Mucosa of rectum (tissue), 2 donors: ENCODE measurements around the gene TSEN54.

Experiments used
- H3K27ac ChIP-seq, 2 donors: one replicate each; pipeline ENCODE4 v1.7.0; 2013; ENCODE audit warnings: inconsistent platforms in 2 of 2, low read depth in 2 of 2, low read length in 2 of 2
- H3K27me3 ChIP-seq, 2 donors: one replicate each; pipeline ENCODE4 v1.7.0; 2013; ENCODE audit warnings: low read length in 2 of 2; ENCODE audit not compliant: control insufficient read depth in 2 of 2, insufficient read depth in 2 of 2
- H3K36me3 ChIP-seq, 2 donors: one replicate each; pipeline ENCODE4 v1.7.0; 2013; ENCODE audit warnings: low read length in 2 of 2; ENCODE audit not compliant: control insufficient read depth in 2 of 2, insufficient read depth in 2 of 2
- H3K4me1 ChIP-seq, 2 donors: one replicate each; pipeline ENCODE4 v1.7.0; 2013; ENCODE audit warnings: low read length in 2 of 2, mild to moderate bottlenecking in 1 of 2; ENCODE audit not compliant: control insufficient read depth in 2 of 2, insufficient read depth in 2 of 2
- H3K4me3 ChIP-seq, 2 donors: one replicate each; pipeline ENCODE4 v1.7.0; 2013; ENCODE audit warnings: low read length in 2 of 2
- H3K9ac ChIP-seq, 2 donors: one replicate each; pipeline ENCODE4 v1.7.0; 2013; ENCODE audit warnings: low read length in 2 of 2, low read depth in 1 of 2, mild to moderate bottlenecking in 1 of 2
- H3K9me3 ChIP-seq, 2 donors: one replicate each; pipeline ENCODE4 v1.7.0; 2013; ENCODE audit warnings: low read length in 2 of 2; ENCODE audit not compliant: control insufficient read depth in 2 of 2
- donor health status: healthy.
- donor health status: Normal muscosa, but diverticular disease.

The TSEN54 gene

GRCh38 chr17:75525806-75526554, 9.7 kb downstream of the TSEN54 start:
- Histone ChIP-seq H3K4me3 (peak overlapping the region; percentile 82 to 85), H3K27me3 (no peaks in the 10 kb centered on the region), H3K9ac (peak overlapping the region; percentile 97 to 99), H3K4me1 (peaks cover 23 to 28% of the 10 kb centered on the region in 2 donors), H3K36me3 (peaks cover 11 to 13% of the 10 kb centered on the region in 2 donors), H3K27ac (peak overlapping the region; percentile 98 to 99), H3K9me3 (no peaks in the 10 kb centered on the region)

- Histone ChIP-seq H3K27me3 (no peaks in the 10 kb centered on the region), H3K27ac (peak overlapping the region; percentile 98 to 99), H3K36me3 (peaks cover 7% of the 10 kb centered on the region in 2 donors), H3K9me3 (no peaks in the 10 kb centered on the region), H3K9ac (peak overlapping the region; percentile 97 to 99), H3K4me3 (peak overlapping the region; percentile 82 to 85), H3K4me1 (peaks cover 31 to 35% of the 10 kb centered on the region in 2 donors)
Measured at GRCh38 chr17:75526555-75527270, 10.4 kb downstream of the TSEN54 start.

DNA sequence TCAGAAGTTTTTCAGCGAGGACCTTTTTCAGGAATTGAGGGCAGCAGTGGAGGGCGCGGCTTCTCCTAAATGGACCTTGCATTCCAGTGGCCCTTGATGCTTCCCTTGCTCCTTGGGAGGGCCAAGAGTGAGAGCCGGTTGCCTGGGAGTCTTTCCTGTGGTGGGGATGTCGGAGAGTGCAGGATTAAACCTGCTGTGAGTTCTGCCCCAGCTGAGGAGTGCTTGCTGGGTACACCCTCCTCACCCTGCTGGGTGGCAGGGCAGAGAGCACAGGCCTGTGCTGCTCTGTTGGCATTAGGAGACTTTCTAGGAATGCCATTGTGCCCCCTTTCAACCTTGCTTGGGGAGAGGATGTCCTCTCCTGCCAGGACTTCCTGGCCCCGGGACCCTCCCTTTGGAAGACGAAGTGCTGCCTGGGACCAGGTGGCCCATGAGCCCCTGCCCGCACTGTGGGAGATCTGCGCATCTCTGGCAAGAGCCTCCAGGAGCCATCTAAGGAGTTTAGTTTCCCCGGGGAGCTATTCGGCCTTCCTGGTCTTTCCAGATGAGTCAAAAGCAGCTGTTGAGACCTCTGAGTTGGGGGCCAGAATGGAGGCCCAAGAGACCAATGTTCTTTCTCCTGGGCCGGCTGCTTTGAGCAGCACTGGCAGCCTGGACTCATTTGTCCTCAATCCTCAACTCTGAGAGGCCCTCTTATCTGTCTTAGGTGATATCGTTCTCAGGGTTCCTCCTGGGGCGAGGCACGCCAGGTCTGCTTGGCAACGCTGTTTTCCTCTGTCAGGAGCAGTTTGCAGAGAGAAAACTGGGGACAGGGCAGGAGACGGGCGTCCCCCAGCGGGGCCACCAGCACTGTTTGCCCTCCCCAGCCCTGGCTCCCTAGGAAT, 14.8 kb downstream of the TSEN54 start:
- H3K36me3 ChIP-seq = peaks cover 7 to 12% of the 10 kb centered on the region in 2 donors
- peak overlapping the region; percentile 16 to 26 for H3K4me3 ChIP-seq
- peak overlapping the region; percentile 80 to 94 for H3K27ac ChIP-seq
- H3K9ac ChIP-seq = peak overlapping the region; percentile 52 to 78
- no peaks in the 10 kb centered on the region for H3K27me3 ChIP-seq
- no peaks in the 10 kb centered on the region for H3K9me3 ChIP-seq
- peaks cover 46 to 58% of the 10 kb centered on the region in 2 donors for H3K4me1 ChIP-seq

- peak overlapping the region; percentile 80 to 94 for H3K27ac ChIP-seq
- H3K4me3 ChIP-seq = peak overlapping the region in 1 of 2 donors; percentile 16
- H3K4me1 ChIP-seq = peaks cover 40 to 59% of the 10 kb centered on the region in 2 donors
- H3K9me3 ChIP-seq = no peaks in the 10 kb centered on the region
- peak overlapping the region; percentile 52 to 78 for H3K9ac ChIP-seq
- peaks cover 7 to 12% of the 10 kb centered on the region in 2 donors for H3K36me3 ChIP-seq
- H3K27me3 ChIP-seq = no peaks in the 10 kb centered on the region
Measured at GRCh38 chr17:75531721-75532072, 15.4 kb downstream of the TSEN54 start.

DNA sequence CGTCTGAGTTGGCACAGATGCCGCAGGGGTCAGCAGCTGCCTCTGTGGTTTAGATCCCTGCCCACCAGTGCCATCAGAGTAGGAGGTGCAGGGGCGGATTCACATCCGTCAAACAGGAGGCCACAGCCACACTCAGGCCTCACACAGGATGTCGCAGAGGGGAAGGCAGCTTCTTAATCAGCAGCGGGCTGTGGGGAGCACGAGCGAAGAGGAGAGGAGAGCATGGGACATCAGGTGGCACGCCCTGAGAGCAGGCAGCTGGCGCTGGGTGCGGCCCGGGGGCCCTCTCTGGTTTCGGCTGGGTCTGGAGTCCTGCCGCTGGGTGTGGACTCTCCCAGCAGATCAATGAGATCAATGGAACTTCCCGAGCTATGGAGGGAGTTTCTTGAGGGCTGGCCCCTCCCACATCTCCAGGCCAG, 18.8 kb downstream of the TSEN54 start:
- Histone ChIP-seq H3K4me1 (peaks cover 42 to 61% of the 10 kb centered on the region in 2 donors), H3K9ac (peak overlapping the region; percentile 63 to 73), H3K27ac (peak overlapping the region; percentile 83 to 86), H3K9me3 (no peaks in the 10 kb centered on the region), H3K36me3 (peaks cover 11% of the 10 kb centered on the region in 2 donors), H3K4me3 (peak overlapping the region; percentile 26 to 40), H3K27me3 (no peaks in the 10 kb centered on the region)

DNA sequence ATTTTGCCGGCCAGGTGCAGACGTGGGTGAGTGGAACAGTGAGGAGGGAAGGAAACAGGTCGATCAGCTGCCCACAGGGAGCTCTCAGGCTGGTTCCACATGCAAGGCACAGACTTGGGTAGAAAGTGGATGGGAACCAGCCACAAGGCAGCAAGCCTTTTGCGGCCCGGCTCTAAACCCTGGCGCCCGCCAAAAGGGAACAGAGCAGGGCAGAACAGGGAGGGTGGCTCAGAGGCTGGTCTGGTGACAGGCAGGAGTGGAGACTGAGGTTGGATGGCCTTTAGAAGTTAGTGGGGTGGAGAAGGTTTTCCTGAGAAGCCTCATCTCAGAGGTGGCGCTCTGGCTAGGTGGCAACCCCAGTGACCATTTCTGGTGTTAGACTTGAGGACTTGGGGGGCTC, 19.5 kb downstream of the TSEN54 start:
- Histone ChIP-seq H3K4me1 (peaks cover 47 to 64% of the 10 kb centered on the region in 2 donors), H3K27me3 (no peaks in the 10 kb centered on the region), H3K9ac (peak overlapping the region in 1 of 2 donors; percentile 73), H3K4me3 (no peak overlapping the region), H3K9me3 (no peaks in the 10 kb centered on the region), H3K36me3 (peaks cover 11 to 17% of the 10 kb centered on the region in 2 donors), H3K27ac (peak overlapping the region; percentile 83 to 86)

- Histone ChIP-seq H3K27ac (no peak overlapping the region), H3K4me1 (peaks cover 46 to 64% of the 10 kb centered on the region in 2 donors), H3K9ac (peak overlapping the region in 1 of 2 donors; percentile 73), H3K36me3 (peaks cover 11 to 17% of the 10 kb centered on the region in 2 donors), H3K9me3 (no peaks in the 10 kb centered on the region), H3K4me3 (no peak overlapping the region), H3K27me3 (no peaks in the 10 kb centered on the region)
Measured at GRCh38 chr17:75536366-75536765, 20.0 kb downstream of the TSEN54 start.

DNA sequence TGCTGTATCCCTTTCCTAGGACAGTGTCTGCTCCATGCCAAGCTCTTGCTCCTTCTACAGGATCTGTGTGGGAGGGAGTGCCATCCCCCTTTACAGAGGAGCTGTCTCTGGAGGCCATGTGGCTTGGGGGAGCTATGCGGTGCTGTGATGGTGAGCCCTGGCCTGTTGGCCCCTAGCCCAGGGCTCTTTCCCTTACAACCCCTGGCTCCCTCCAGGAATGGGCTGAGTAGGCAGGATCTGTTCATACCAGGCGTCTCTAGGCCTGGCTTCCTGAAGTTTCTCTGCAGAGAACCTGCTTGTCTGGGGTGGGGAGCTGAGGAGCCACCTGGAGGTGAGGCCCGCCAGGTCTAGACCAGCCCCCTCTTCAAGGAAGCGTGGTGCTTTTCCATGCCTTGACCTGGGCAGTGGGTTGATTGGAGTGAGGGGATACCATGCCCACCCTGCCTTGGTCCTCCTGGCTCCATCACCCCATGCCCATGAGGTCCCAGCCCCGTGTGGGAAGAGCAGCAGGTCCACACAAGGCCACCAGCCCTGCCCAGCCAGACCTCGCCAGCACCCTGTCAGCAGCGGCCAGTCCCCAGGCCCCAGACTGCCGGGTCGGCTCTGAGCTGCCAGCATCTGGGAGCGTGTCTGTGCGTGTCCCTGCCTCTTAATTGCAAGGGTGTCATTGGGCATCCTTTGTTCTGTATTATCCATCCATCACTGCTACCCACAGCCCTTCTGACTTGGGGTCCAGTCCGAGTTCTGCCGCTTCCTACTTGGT, 23.8 kb downstream of the TSEN54 start:
- peak overlapping the region in 1 of 2 donors; percentile 69 for H3K9ac ChIP-seq
- H3K27me3 ChIP-seq = no peaks in the 10 kb centered on the region
- peaks cover 47 to 72% of the 10 kb centered on the region in 2 donors for H3K4me1 ChIP-seq
- peaks cover 19 to 25% of the 10 kb centered on the region in 2 donors for H3K36me3 ChIP-seq
- no peak overlapping the region for H3K4me3 ChIP-seq
- H3K9me3 ChIP-seq = no peaks in the 10 kb centered on the region
- H3K27ac ChIP-seq = peak overlapping the region; percentile 92 to 94

GRCh38 chr17:75540923-75541503, 24.7 kb downstream of the TSEN54 start:
- Histone ChIP-seq H3K27me3 (no peaks in the 10 kb centered on the region), H3K9me3 (no peaks in the 10 kb centered on the region), H3K27ac (peak overlapping the region; percentile 92 to 94), H3K4me3 (no peak overlapping the region), H3K4me1 (peaks cover 41 to 67% of the 10 kb centered on the region in 2 donors), H3K36me3 (peaks cover 24 to 29% of the 10 kb centered on the region in 2 donors), H3K9ac (peak overlapping the region in 1 of 2 donors; percentile 69)
